Fibroblast of villous mesenchyme (primary cell): ENCODE measurements around the gene MTUS2. TPM values are rescaled to one million over a fixed set of nuclear protein-coding genes. Genes with fewer than 3 reads are reported as not detected.

Experiments
- DNase-seq: peaks from one replicate; pipeline ENCODE4 v3.0.0-alpha.2; 2010; ENCODE audit warnings: low read depth
- H3K4me3 ChIP-seq: 2 replicates; pipeline ENCODE4 v1.5.1; 2011; ENCODE audit warnings: low read depth, mild to moderate bottlenecking, low read length
- CTCF ChIP-seq: IDR thresholded peaks from 2 replicates; pipeline ENCODE4 v1.5.1; 2012; ENCODE audit warnings: low read depth, mild to moderate bottlenecking, low read length; ENCODE audit not compliant: insufficient read depth
- total RNA-seq: library from RNA; depleted of rRNA; stranded (reverse); fragments of >200 nt; gene quantifications from 2 replicates; pipeline ENCODE4 v1.2.3, GENCODE V29; 2012

Gene MTUS2
- total RNA-seq, 1 donor, result 1.3 TPM

- TF ChIP-seq CTCF, result no peak
- DNase-seq, result no peak
- no peak overlapping the region for H3K4me3 ChIP-seq
Observed at GRCh38 chr13:29180055-29180454, 359.9 kb downstream of the MTUS2 start.

- TF ChIP-seq CTCF, result no peak
- DNase-seq, result no peak
- no peak overlapping the region for H3K4me3 ChIP-seq
Observed at GRCh38 chr13:29182216-29182615, 362.1 kb downstream of the MTUS2 start.

- DNase-seq, result no peak
- no peak for TF ChIP-seq CTCF
- H3K4me3 ChIP-seq, result no peak overlapping the region
Observed at GRCh38 chr13:29185926-29186325, 365.8 kb downstream of the MTUS2 start.

GRCh38 chr13:29187584-29187983 lies 367.4 kb downstream of the MTUS2 start:
- TF ChIP-seq CTCF, result no peak
- no peak for DNase-seq
- no peak overlapping the region for H3K4me3 ChIP-seq

- no peak for TF ChIP-seq CTCF
- DNase-seq, result no peak
- H3K4me3 ChIP-seq, result no peak overlapping the region
Observed at GRCh38 chr13:29190298-29190697, 370.2 kb downstream of the MTUS2 start.

GRCh38 chr13:29193083-29193482 lies 372.9 kb downstream of the MTUS2 start:
- no peak for TF ChIP-seq CTCF
- no peak for DNase-seq
- H3K4me3 ChIP-seq, result no peak overlapping the region

- no peak for TF ChIP-seq CTCF
- no peak overlapping the region for H3K4me3 ChIP-seq
- DNase-seq, result no peak
Observed at GRCh38 chr13:29195456-29195855, 375.3 kb downstream of the MTUS2 start.
